HG03521 (cell line): ENCODE results near the gene WLS.
"Not testable (repeated sequence)": the region's sequence is repeated elsewhere in the genome, so short reads cannot be mapped to it uniquely, and the experiment has no call there.

ENCODE experiments used
- ATAC-seq: cut with Tn5 transposase; IDR thresholded peaks from one replicate; pipeline ENCODE4 v1.9.1; 2021; ENCODE audit warnings: mild to moderate bottlenecking, moderate library complexity; ENCODE audit not compliant: unreplicated experiment

Gene WLS

GRCh38 chr1:68232289-68233148, at the start of gene WLS:
Gene WLS, minus strand, starts transcription at chr1:68232523. Its CDS starts 224 bp downstream, at chr1:68232299.
- no peak for ATAC-seq

- ATAC-seq, result no peak
Measured at GRCh38 chr1:68280286-68280685, 48.0 kb upstream of the WLS start.

DNA sequence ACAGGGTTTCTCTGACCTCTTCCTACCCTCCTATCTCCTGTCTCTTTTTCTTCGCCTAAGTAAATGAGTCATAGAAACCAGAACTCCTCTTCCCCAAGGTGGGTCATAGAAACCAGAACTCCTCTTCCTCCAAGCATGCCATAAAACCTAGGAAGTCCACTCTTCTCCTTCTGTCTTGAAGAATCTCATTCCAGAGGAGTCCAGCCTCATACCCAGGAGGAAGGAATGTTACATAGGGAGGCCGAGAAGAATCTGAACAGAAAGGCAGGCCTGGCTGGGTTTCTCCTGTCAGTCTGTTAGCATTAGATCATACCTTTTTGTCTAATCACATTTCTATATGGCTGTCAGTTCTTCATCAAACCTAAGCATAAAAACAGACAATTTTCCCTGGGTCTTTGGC, 47.5 kb upstream of the WLS start:
- no peak for ATAC-seq

GRCh38 chr1:68278221-68278620, 45.9 kb upstream of the WLS start:
- no peak for ATAC-seq

DNA sequence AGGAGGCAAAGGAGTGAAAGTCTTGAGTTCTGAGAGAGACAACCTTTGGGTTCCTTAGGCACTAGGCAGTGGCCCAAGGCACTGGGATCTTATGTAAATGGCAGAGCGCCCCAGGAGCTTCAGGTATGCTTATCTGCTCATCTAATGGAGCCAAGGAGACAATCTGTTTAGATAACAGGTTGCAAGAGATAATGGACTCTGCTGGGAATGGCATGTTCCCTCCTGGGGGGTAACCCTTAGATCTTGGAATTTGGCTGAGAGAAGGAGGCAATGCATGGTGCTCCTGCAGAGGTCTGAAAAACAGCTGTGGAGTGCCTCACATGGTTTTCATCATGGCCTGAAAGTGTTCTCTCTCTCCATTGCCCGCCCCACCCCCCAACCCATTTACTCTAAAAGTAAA, 44.1 kb upstream of the WLS start:
- no peak for ATAC-seq

DNA sequence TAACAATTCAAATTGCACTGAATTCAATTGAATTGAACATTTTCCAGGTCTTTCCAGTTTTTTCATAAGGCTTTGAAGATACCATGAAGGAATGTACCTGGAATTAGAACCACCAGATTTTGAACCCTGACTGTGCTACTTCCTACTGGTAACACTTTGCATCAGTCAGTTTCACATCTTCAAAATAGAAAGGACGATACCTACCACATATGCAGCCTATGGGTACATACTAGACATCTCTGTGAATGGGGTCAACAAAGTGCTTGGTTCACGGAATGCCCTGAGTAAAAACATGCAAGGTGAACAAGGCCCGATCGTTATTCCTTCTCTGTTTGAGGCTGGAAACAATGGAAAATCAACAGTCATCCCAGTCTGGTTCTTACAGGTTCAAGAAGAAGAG, 41.2 kb upstream of the WLS start:
- no peak for ATAC-seq

- no peak for ATAC-seq
Measured at GRCh38 chr1:68271596-68271995, 39.3 kb upstream of the WLS start.

GRCh38 chr1:68270951-68271350, 38.6 kb upstream of the WLS start:
- ATAC-seq, result no peak

- ATAC-seq, result no peak
Measured at GRCh38 chr1:68269637-68270430, 37.5 kb upstream of the WLS start.

DNA sequence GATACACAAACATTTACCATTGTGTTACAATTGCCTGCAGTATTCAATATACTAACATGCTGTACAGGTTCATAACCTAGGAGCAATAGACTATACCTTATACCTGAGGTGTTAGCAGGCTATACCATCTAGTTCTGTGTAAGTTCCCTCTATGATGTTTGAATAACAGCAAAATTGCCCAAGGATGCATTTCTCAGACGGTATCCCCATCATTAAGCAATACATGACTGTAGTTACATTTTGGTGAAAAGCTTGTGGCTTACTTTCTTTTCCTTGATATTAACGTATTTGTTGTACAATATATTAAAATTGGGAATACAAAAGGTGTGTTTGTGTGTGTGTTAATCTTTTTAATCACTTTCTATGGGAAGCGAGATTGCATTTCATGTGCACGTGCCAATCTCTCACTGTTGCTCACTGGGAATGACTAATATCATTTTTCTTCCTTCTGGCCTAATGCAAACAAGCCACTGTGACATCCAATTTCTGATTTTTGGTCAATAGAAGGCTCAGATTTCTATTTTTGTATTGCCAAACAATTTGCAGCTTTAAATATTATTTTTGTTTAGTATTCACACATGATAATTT, 36.7 kb upstream of the WLS start:
- ATAC-seq, result no peak

DNA sequence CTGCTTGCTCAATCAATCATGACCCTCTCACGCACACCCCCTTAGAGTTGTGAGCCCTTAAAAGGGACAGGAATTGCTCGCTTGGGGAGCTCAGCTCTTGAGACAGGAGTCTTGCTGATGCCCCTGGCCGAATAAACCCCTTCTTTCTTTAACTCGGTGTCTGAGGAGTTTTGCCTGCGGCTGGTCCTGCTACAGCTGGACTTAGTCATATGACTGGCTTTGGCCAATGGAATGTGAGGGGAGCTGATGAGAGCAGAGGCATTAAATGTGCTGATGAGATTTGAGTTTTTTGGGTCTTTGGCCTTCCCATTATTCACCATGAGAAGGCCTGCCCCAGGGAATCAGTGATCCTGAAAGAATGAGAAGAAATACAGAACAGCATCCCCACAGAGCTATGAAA, 24.5 kb upstream of the WLS start:
- not testable (repeated sequence) for ATAC-seq

- no peak for ATAC-seq
Measured at GRCh38 chr1:68255301-68255700, 23.0 kb upstream of the WLS start.

DNA sequence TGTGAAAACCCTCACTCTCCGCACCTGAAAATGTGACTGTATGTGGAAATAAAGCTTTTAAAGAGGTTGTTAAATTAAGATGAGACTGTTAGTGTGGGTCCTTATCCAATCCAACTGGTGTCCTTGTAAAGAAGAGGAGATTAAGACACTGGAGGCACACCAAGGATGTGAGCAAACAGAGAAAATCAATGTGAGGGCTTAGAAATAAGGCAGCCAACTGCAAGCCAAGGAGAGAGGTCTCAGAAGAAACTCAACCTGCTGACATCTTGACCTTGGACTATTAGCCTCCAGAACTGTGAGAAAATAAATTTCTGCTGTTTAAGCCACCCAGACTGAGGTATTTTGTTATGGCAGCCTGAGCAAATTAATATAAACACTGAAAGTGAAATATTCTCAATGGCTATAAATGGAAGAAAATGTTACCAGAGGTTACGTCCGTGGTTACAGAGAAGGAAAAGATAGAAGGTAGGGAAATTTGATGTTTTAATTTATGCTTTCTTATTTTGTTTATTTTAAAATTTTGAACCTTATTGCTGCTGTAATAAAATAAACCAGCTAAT, 22.4 kb upstream of the WLS start:
- ATAC-seq, result no peak

GRCh38 chr1:68237040-68237439, 4.7 kb upstream of the WLS start:
- ATAC-seq, result no peak

DNA sequence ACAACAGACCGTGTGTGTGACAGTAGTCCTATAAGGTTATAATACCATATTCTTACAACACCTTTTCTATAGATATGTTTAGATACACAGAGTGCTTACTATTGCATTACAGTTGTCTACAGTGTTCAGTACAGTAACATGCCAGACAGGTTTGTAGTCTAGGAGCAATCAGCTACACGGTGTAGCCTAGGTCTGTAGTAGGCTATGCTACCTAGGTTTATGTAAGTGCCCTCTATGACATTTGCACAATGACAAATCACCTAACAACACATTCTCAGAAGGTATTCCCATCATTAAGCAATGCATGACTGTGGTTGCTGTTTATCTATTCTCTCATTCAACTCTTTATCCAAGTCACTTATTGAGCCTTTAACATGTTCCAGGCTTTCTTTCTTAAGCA, 1.8 kb upstream of the WLS start:
- no peak for ATAC-seq

GRCh38 chr1:68233202-68233601, 879 bp upstream of the WLS start:
- ATAC-seq, result no peak

GRCh38 chr1:68231627-68232288, 565 bp downstream of the WLS start:
- ATAC-seq, result no peak

DNA sequence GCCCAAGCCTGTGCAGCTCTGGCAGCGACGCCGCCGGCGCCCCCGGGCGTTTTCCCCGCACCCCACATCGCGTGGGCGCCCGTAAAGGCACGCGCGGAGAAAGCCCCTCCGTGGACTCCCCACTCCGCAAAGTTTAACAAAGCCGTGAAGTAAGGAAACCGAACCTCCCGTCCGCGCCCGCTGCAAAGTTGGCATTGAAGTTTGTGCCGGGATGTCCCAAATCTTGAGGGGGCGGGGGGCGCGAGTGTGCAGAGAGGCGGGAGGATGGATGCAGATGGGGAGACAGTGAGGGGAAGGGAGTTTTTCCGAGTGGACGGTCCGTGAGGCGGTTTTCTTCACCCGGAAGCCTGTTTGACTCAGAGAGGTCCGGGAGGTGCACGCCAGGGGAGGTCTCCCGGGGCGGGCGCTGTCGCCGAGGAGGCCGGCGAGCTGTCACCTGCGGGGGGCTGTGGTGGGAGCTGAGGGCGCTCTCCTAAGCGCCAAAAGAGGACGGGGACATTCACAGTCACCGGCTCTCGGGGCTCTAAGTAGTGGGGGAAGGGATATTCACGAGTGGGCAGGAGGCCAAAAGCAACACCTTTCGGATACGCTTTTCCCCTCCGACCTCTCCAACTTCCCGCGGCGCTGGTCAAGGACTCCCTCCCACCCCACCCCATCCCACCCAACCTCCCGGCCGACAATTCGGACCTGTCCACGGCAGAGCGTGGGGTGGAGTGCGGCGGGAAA, 1.3 kb downstream of the WLS start:
- no peak for ATAC-seq

DNA sequence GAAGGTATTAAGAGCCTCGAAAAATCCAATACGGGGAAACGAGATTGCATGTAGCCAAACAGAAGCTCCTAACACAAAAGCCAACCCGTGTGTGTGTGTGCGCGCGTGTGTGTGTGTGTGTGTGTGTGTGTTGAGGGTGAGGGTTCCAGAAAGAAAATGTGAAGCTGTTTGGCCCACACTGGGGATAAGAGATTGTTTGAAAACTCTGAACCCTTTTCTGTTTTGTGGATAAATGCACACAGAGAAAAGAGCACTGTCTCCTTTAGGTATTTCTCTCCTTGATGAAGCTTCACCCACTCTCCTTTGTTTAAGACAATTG, 1.9 kb downstream of the WLS start:
- ATAC-seq, result no peak

DNA sequence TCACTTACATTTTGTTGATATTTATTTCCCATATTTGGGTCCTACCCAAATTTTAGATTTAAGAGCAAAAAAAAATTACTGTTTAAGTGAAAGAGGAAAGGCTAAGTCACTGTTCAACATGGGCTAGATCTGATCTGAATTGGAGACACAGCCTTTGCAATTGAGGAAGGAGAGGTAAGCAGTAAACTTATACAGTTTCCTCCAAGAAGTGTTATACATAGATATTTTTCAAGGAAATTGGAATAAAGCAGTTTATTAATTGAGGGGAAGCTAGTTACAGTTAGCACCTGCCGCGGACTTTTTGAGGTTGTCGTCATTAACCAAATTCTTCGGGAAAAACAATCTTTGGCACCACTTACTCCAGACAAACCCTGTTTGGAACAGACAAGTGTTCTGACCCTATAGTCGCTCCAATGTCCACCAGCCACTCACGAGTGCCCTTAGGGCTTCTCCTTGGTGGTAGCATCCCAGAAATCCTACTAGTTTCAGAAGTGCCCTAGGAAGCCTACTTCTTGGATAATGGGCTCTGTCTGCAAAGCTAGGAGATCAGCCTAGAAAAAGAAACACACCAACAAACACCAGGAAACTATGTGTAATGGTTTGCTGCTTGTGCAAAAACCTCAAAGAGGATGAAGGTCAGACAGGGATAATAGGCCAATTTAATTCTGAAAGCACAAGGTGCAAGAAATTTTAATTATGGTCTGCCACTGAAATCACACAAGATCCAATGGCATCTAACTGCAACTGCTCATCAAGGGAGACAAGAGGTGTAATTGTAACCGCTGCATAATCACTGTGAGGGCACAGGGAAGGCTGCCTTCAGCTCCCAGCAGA, 2.5 kb downstream of the WLS start:
- no peak for ATAC-seq
